Panc1 (cell line): ENCODE measurements around the gene TBC1D16. TPM values are rescaled to one million over a fixed set of nuclear protein-coding genes. Genes with fewer than 3 reads are reported as not detected.

ENCODE experiments used
- ATAC-seq: fragments of 200-7000 bp; cut with Tn5 transposase; 2 replicates; pipeline ENCODE4 v1.9.1; 2020; ENCODE audit warnings: mild to moderate bottlenecking, moderate library complexity
- BruUV-seq: library from RNA; stranded (reverse); fragments of 400-500 nt; replicated peaks from 2 replicates; lab custom pipeline; 2021; lab: Mats Ljungman, UMichigan
- CTCF ChIA-PET: fragments of 300-600 bp; sonication (Branson Sonifier 250); formaldehyde crosslinking; loops from one replicate; lab custom pipeline; 2022; ENCODE audit warnings: antibody characterized with exemption; lab: Charles Lee
- POLR2A ChIA-PET: fragments of 300-600 bp; sonication (Branson Sonifier 250); formaldehyde crosslinking; loops from one replicate; lab custom pipeline; 2022; ENCODE audit warnings: antibody characterized with exemption; lab: Charles Lee
- DNase-seq: peaks from one replicate; pipeline ENCODE4 v3.0.0-alpha.2; 2010; ENCODE audit warnings: low read depth, low spot score
- H3K27ac ChIP-seq: 2 replicates; pipeline ENCODE4 v1.5.1; 2011; ENCODE audit warnings: mild to moderate bottlenecking, low read length, inconsistent platforms
- H3K27me3 ChIP-seq: fragments of 200-500 bp; sonication (Bioruptor generic); 2 replicates; pipeline ENCODE4 v1.6.0; 2014; ENCODE audit warnings: low read length, inconsistent platforms; ENCODE audit not compliant: control insufficient read depth, insufficient read depth
- H3K36me3 ChIP-seq: fragments of 200-500 bp; sonication (Bioruptor generic); 2 replicates; pipeline ENCODE4 v1.5.1; 2014; ENCODE audit warnings: inconsistent platforms, mild to moderate bottlenecking, low read length, moderate library complexity; ENCODE audit not compliant: control insufficient read depth, insufficient read depth
- H3K4me1 ChIP-seq: 2 replicates; pipeline ENCODE4 v1.5.1; 2011; ENCODE audit warnings: inconsistent platforms, mild to moderate bottlenecking, low read length, moderate library complexity; ENCODE audit not compliant: control insufficient read depth, insufficient read depth
- H3K4me3 ChIP-seq, 2 experiments: 2 replicates each; pipeline ENCODE4 v1.5.1; 2011 to 2012; ENCODE audit warnings: low read depth in 2 of 2, low read length in 2 of 2, mild to moderate bottlenecking in 2 of 2, inconsistent platforms in 1 of 2, moderate library complexity in 1 of 2
- H3K9me3 ChIP-seq: fragments of 200-500 bp; sonication (Bioruptor generic); 2 replicates; pipeline ENCODE4 v1.5.1; 2014; ENCODE audit warnings: low read depth, mild to moderate bottlenecking, inconsistent platforms, low read length, moderate library complexity; ENCODE audit not compliant: control insufficient read depth, insufficient read depth
- POLR2AphosphoS5 ChIP-seq: IDR thresholded peaks from 2 replicates; pipeline ENCODE4 v1.6.1; 2012; ENCODE audit warnings: mild to moderate bottlenecking, low read depth, low read length, moderate library complexity
- SIN3A ChIP-seq: IDR thresholded peaks from 2 replicates; pipeline ENCODE4 v1.6.1; 2012; ENCODE audit warnings: low read depth, mild to moderate bottlenecking, low read length, moderate library complexity, borderline replicate concordance; ENCODE audit not compliant: insufficient read depth
- TCF7L2 ChIP-seq: IDR thresholded peaks from 2 replicates; pipeline ENCODE4 v1.6.1; 2011; ENCODE audit warnings: mild to moderate bottlenecking, low read depth, low read length, inconsistent platforms
- in situ Hi-C: cut with HindIII; loops from 2 replicates; pipeline ENCODE4 v1.10.0; 2016; ENCODE audit warnings: low sequenced_read_pairs, low pct_unique_long_range_greater_than_20kb
- intact Hi-C: fragments of 100-400 bp; cut with micrococcal nuclease; formaldehyde crosslinking; loops from one replicate; pipeline ENCODE4 v1.10.0; 2022; ENCODE audit not compliant: unreplicated experiment
- total RNA-seq: library from RNA; stranded (reverse); gene quantifications from one replicate; pipeline ENCODE4 v1.2.1, GENCODE V29; 2021; ENCODE audit not compliant: unreplicated experiment
- TF ChIP-seq, protein P1 (sequence below): fragments of 450-650 bp; IDR thresholded peaks from 2 replicates; pipeline ENCODE4 v1.5.1; 2017; ENCODE audit warnings: mild to moderate bottlenecking
- TF ChIP-seq, protein P2 (sequence below), 2 experiments: IDR thresholded peaks; 2 replicates each; pipeline ENCODE4 v1.6.1; 2011 to 2012; ENCODE audit warnings: low read depth in 2 of 2, control low read depth in 1 of 2, low read length in 1 of 2, mild to moderate bottlenecking in 1 of 2, moderate library complexity in 1 of 2; ENCODE audit not compliant: insufficient read depth in 1 of 2

Gene TBC1D16
- total RNA-seq, 1 experiment from 2014 or later = 41.6 TPM

DNA sequence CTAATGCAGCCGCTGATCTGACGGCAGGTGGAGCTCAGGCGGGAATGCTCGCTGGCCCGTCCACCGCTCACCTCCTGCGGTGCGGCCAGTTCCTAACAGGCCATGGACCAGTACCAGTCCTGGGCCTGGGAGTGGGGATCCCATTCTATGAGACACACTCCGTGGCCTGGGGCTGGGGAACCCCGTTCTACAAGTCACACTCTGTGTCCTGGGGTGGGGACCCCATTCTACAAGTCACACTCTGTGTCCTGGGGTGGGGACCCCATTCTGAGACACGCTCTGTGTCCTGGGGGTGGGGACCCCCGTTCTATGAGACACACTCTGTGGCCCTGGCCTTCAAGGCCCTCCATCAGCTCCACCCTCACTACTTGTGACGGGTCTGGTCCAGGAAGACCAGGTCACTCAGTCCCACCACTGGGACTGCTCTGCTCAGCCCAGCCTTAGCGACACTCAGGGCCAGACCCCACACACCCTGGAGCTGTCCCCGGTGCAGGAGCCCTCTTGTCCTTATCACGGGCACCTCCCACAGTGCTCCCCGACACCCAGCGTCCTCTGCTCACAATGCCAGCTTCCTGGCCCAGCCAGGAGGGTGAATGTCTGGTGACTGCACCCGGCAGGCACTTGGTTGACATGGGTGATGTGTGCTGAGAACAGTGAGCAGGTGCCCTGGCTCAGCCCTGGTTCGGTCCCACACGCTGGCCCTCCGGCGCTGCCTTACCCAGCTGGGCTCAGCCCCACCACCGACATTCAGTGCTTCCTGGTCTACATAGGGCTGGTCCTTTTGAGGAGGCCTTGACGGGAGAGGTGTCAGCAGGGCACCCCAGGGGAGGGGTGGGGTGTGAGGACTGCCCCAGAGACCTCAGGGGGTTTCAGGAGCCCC is 89.1 kb downstream of the TBC1D16 start:
- no TSS peak for BruUV-seq
- Histone ChIP-seq H3K36me3 (no peaks in the 10 kb centered on the region), H3K4me3 (no peak overlapping the region), H3K4me1 (no peaks in the 10 kb centered on the region), H3K27me3 (no peaks in the 10 kb centered on the region), H3K9me3 (no peaks in the 10 kb centered on the region), H3K27ac (no peak overlapping the region)
- TF ChIP-seq, protein P1, sequence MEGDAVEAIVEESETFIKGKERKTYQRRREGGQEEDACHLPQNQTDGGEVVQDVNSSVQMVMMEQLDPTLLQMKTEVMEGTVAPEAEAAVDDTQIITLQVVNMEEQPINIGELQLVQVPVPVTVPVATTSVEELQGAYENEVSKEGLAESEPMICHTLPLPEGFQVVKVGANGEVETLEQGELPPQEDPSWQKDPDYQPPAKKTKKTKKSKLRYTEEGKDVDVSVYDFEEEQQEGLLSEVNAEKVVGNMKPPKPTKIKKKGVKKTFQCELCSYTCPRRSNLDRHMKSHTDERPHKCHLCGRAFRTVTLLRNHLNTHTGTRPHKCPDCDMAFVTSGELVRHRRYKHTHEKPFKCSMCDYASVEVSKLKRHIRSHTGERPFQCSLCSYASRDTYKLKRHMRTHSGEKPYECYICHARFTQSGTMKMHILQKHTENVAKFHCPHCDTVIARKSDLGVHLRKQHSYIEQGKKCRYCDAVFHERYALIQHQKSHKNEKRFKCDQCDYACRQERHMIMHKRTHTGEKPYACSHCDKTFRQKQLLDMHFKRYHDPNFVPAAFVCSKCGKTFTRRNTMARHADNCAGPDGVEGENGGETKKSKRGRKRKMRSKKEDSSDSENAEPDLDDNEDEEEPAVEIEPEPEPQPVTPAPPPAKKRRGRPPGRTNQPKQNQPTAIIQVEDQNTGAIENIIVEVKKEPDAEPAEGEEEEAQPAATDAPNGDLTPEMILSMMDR = no peak
- TF ChIP-seq TCF7L2 = no peak
- TF ChIP-seq POLR2AphosphoS5 = no peak
- TF ChIP-seq, protein P2, sequence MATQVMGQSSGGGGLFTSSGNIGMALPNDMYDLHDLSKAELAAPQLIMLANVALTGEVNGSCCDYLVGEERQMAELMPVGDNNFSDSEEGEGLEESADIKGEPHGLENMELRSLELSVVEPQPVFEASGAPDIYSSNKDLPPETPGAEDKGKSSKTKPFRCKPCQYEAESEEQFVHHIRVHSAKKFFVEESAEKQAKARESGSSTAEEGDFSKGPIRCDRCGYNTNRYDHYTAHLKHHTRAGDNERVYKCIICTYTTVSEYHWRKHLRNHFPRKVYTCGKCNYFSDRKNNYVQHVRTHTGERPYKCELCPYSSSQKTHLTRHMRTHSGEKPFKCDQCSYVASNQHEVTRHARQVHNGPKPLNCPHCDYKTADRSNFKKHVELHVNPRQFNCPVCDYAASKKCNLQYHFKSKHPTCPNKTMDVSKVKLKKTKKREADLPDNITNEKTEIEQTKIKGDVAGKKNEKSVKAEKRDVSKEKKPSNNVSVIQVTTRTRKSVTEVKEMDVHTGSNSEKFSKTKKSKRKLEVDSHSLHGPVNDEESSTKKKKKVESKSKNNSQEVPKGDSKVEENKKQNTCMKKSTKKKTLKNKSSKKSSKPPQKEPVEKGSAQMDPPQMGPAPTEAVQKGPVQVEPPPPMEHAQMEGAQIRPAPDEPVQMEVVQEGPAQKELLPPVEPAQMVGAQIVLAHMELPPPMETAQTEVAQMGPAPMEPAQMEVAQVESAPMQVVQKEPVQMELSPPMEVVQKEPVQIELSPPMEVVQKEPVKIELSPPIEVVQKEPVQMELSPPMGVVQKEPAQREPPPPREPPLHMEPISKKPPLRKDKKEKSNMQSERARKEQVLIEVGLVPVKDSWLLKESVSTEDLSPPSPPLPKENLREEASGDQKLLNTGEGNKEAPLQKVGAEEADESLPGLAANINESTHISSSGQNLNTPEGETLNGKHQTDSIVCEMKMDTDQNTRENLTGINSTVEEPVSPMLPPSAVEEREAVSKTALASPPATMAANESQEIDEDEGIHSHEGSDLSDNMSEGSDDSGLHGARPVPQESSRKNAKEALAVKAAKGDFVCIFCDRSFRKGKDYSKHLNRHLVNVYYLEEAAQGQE (IDR thresholded peaks at IDR 0.05; ENCODE audit: insufficient read depth in 1 of 2, low read depth in 2 of 2, low read length in 1 of 2) = no peak
- no peak for TF ChIP-seq SIN3A
- POLR2A ChIA-PET = no interaction called here
- CTCF ChIA-PET = interaction anchor here (0.6 kb wide), 1 partner anchor 91 kb away, joined by 4 read pairs; no protein-coding TSS in a partner anchor
- in situ Hi-C loops = no loop called here
- ATAC-seq (no peak), DNase-seq (no peak)
- intact Hi-C loops = no loop called here

DNA sequence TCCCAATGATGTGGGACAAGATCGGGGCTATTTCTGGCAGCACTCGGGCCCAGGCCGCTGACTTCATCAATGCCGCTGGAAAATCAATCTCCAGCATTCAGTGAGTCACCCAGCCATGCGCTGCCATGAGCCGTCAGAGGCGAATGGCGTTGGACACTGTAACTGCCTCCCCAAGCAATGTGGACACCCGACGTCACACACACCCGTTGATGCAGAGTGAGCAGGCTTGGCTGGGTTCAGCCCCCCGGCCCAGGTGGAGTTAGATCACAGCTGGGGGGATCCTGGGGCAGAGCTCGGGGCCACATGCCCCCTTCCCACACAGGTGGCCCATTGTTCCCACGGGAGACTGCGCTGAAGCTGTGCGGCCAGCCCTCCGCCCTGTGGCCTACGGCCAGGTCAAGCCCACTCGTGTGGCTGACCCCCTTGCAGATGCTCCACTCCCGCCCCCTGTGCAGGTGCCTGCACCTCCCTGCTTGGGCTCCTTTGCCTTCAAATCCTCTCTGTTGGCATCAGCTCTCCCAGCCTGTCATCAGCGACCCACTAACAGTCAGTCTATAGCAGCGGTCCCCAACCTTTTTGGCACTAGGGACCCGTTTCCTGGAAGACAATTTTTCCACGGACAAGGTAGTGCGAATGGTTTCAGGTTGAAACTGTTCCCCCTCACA is 89.9 kb downstream of the TBC1D16 start:
- H3K36me3 ChIP-seq = no peaks in the 10 kb centered on the region
- ChIA-PET CTCF (interaction anchor here (0.5 kb wide), 1 partner anchor 77 kb away, joined by 4 read pairs; no protein-coding TSS in a partner anchor), POLR2A (no interaction called here)
- DNase-seq (no peak), ATAC-seq (no peak)
- in situ Hi-C loops (no loop called here), intact Hi-C loops (no loop called here)
- no peaks in the 10 kb centered on the region for H3K27me3 ChIP-seq
- H3K9me3 ChIP-seq = no peaks in the 10 kb centered on the region
- no peak for TF ChIP-seq SIN3A
- no peak for TF ChIP-seq TCF7L2
- TF ChIP-seq, protein P2 (IDR thresholded peaks at IDR 0.05; ENCODE audit: insufficient read depth in 1 of 2, low read depth in 2 of 2, low read length in 1 of 2) = no peak
- TF ChIP-seq, protein P1 = no peak
- TF ChIP-seq POLR2AphosphoS5 = no peak
- BruUV-seq = no TSS peak
- H3K4me3 ChIP-seq = no peak overlapping the region
- H3K4me1 ChIP-seq = no peaks in the 10 kb centered on the region
- H3K27ac ChIP-seq = no peak overlapping the region
